ENCODE results near the gene TRPV4. TPM values are rescaled to one million over a fixed set of nuclear protein-coding genes. Genes with fewer than 3 reads are reported as not detected.
A peak's percentile ranks its signal among the peaks of the same experiment; 100 is the strongest.

TRPV4 gene
- total RNA-seq (2014; rRNA removed; shearing (Covaris generic)) (1.0 and 1.1 TPM in 2 replicates), polyA plus RNA-seq (2016; fragmentation: Nextera tagmentation; extraction: Ambion mirVana) (0.50 and 0.66 TPM in 2 replicates)
- long read RNA-seq, partial matches to known transcripts, result 0 of 1 reads
- long read RNA-seq, other reads (novel, unspliced or antisense), result 0 of 1 reads

GRCh38 chr12:109833307-109834189, at the start of gene TRPV4:
Gene TRPV4, minus strand, starts transcription at chr12:109833398. Its CDS starts 18,602 bp downstream, at chr12:109814796.
- no peaks in the 10 kb centered on the region for H3K27me3 ChIP-seq (ENCODE audit: insufficient read depth)
- H3K4me1 ChIP-seq (ENCODE audit: insufficient read depth), result no peaks in the 10 kb centered on the region
- H3K9me2 ChIP-seq (ENCODE audit: insufficient read depth), result no peaks in the 10 kb centered on the region
- TF ChIP-seq EZH2phosphoT487 (IDR thresholded peaks at IDR 0.05; ENCODE audit: unreplicated experiment) (no peak), ZNF114 (CRISPR knock-in tag; IDR thresholded peaks at IDR 0.05) (no peak), REST (IDR thresholded peaks at IDR 0.05; ENCODE audit: unreplicated experiment) (no peak), CTCF (conservative IDR thresholded peaks at IDR 0.05; ENCODE audit: low read depth in 2 of 2) (no peak), JUNB (IDR thresholded peaks at IDR 0.05; ENCODE audit: unreplicated experiment) (no peak), EZH2 (IDR thresholded peaks at IDR 0.05; ENCODE audit: low read depth, unreplicated experiment) (no peak), CREB1 (CRISPR knock-in tag; IDR thresholded peaks at IDR 0.05; ENCODE audit: low read depth) (no peak), ETS1 (IDR thresholded peaks at IDR 0.05) (no peak)
- H3K4me2 ChIP-seq, result peak within 1 kb of the TSS; percentile 73; the same call in 1 of the 2 replicates
- H3K4me1 Mint-ChIP-seq, result peaks cover 3% of the 10 kb centered on the region; the same call in 1 of the 3 replicates
- H4K20me1 ChIP-seq (replicated peaks; ENCODE audit: insufficient read depth), result no peaks in the 10 kb centered on the region
- no peak within 1 kb of the TSS for H3K27ac Mint-ChIP-seq
- no peak within 1 kb of the TSS for H3K27ac ChIP-seq (ENCODE audit: low read depth)
- H2AFZ ChIP-seq, result peak within 1 kb of the TSS; percentile 98
- H3K36me3 ChIP-seq (ENCODE audit: insufficient read depth), result no peaks in the 10 kb centered on the region
- H3K4me3 Mint-ChIP-seq, result peak within 1 kb of the TSS; percentile 62
- H3K36me3 Mint-ChIP-seq (ENCODE audit: low read depth), result no peaks in the 10 kb centered on the region
- no peaks in the 10 kb centered on the region for H3K79me2 ChIP-seq (replicated peaks; ENCODE audit: insufficient read depth)
- peak; percentile 78 for DNase-seq (ENCODE audit: low spot score)
- H3K9me3 Mint-ChIP-seq, result no peaks in the 10 kb centered on the region
- H3K27me3 Mint-ChIP-seq (ENCODE audit: insufficient read depth, low read depth, poor library complexity), result peaks cover 10% of the 10 kb centered on the region
- no peaks in the 10 kb centered on the region for H3F3A ChIP-seq (replicated peaks; ENCODE audit: low read depth)
- ATAC-seq, result peak; percentile 87
- H3K4me3 ChIP-seq, result peak within 1 kb of the TSS; percentile 57

Data from GM23338 (cell line).